HEK293 (cell line): ENCODE data around the gene PHGDH.

Experiments used
- ELK4 ChIP-seq: IDR thresholded peaks from 2 replicates; pipeline ENCODE4 v1.6.1; 2011; ENCODE audit warnings: mild to moderate bottlenecking, low read depth, low read length, borderline replicate concordance
- HOXD13 ChIP-seq: sonication (generic); formaldehyde crosslinking; IDR thresholded peaks from 2 replicates; pipeline ENCODE4 v1.8.0; 2022; ENCODE audit warnings: missing genetic modification reagents, borderline replicate concordance
- PBX3 ChIP-seq: sonication (generic); formaldehyde crosslinking; IDR thresholded peaks from 2 replicates; pipeline ENCODE4 v1.8.1; 2022; ENCODE audit warnings: mild to moderate bottlenecking, moderate library complexity, missing genetic modification reagents
- PRDM4 ChIP-seq: fragments of 450-650 bp; formaldehyde crosslinking; IDR thresholded peaks from 2 replicates; pipeline ENCODE4 v1.5.1; 2017; ENCODE audit warnings: missing biosample characterization, missing genetic modification characterization
- TSHZ1 ChIP-seq: fragments of 450-650 bp; formaldehyde crosslinking; IDR thresholded peaks from 2 replicates; pipeline ENCODE4 v1.5.1; 2016; ENCODE audit warnings: missing biosample characterization, missing genetic modification characterization, borderline replicate concordance
- YY1 ChIP-seq: fragments of 450-650 bp; formaldehyde crosslinking; IDR thresholded peaks from 2 replicates; pipeline ENCODE4 v1.5.1; 2018; ENCODE audit warnings: missing biosample characterization, missing genetic modification characterization
- ZBTB44 ChIP-seq: fragments of 450-650 bp; IDR thresholded peaks from 2 replicates; pipeline ENCODE4 v1.5.1; 2018; ENCODE audit warnings: missing biosample characterization, mild to moderate bottlenecking, missing genetic modification characterization
- ZBTB48 ChIP-seq: fragments of 450-650 bp; formaldehyde crosslinking; IDR thresholded peaks from 2 replicates; pipeline ENCODE4 v1.5.1; 2016; ENCODE audit warnings: missing biosample characterization, missing genetic modification characterization
- ZFP41 ChIP-seq: fragments of 450-650 bp; formaldehyde crosslinking; IDR thresholded peaks from 2 replicates; pipeline ENCODE4 v1.5.1; 2016; ENCODE audit warnings: missing biosample characterization, missing genetic modification characterization, borderline replicate concordance
- ZNF157 ChIP-seq: fragments of 450-650 bp; formaldehyde crosslinking; IDR thresholded peaks from 2 replicates; pipeline ENCODE4 v1.5.1; 2016; ENCODE audit warnings: missing biosample characterization, missing genetic modification characterization
- ZNF16 ChIP-seq: fragments of 450-650 bp; formaldehyde crosslinking; IDR thresholded peaks from 2 replicates; pipeline ENCODE4 v1.5.1; 2016; ENCODE audit warnings: low read depth, missing biosample characterization, missing genetic modification characterization
- ZNF169 ChIP-seq: fragments of 450-650 bp; formaldehyde crosslinking; IDR thresholded peaks from 2 replicates; pipeline ENCODE4 v1.5.1; 2016; ENCODE audit warnings: missing biosample characterization, missing genetic modification characterization
- ZNF175 ChIP-seq: fragments of 450-650 bp; formaldehyde crosslinking; IDR thresholded peaks from 2 replicates; pipeline ENCODE4 v1.5.1; 2016; ENCODE audit warnings: missing biosample characterization, missing genetic modification characterization
- ZNF248 ChIP-seq: fragments of 450-650 bp; formaldehyde crosslinking; IDR thresholded peaks from 2 replicates; pipeline ENCODE4 v1.5.1; 2017; ENCODE audit warnings: missing biosample characterization, missing genetic modification characterization
- ZNF274 ChIP-seq, 2 experiments: fragments of 200-500 bp in 1 of 2; fragments of 450-650 bp in 1 of 2; sonication (Bioruptor generic) in 1 of 2; formaldehyde crosslinking in 1 of 2; IDR thresholded peaks; 2 replicates each; pipeline versions ENCODE4 v1.5.1 to v1.6.1; 2014 to 2016; ENCODE audit warnings: borderline replicate concordance in 1 of 2, inconsistent platforms in 1 of 2, low read length in 1 of 2, missing biosample characterization in 1 of 2, missing genetic modification characterization in 1 of 2
- ZNF37A ChIP-seq: fragments of 450-650 bp; IDR thresholded peaks from 2 replicates; pipeline ENCODE4 v1.5.1; 2018; ENCODE audit warnings: missing biosample characterization, missing genetic modification characterization
- ZNF394 ChIP-seq: fragments of 450-650 bp; formaldehyde crosslinking; IDR thresholded peaks from 2 replicates; pipeline ENCODE4 v1.5.1; 2016; ENCODE audit warnings: missing biosample characterization, missing genetic modification characterization, mild to moderate bottlenecking, moderate library complexity, borderline replicate concordance
- ZNF514 ChIP-seq: fragments of 450-650 bp; formaldehyde crosslinking; IDR thresholded peaks from 2 replicates; pipeline ENCODE4 v1.5.1; 2016; ENCODE audit warnings: missing biosample characterization, missing genetic modification characterization
- ZNF580 ChIP-seq: fragments of 450-650 bp; formaldehyde crosslinking; IDR thresholded peaks from 2 replicates; pipeline ENCODE4 v1.5.1; 2016; ENCODE audit warnings: missing biosample characterization, missing genetic modification characterization
- ZNF624 ChIP-seq: fragments of 450-650 bp; formaldehyde crosslinking; IDR thresholded peaks from 2 replicates; pipeline ENCODE4 v1.5.1; 2017; ENCODE audit warnings: missing biosample characterization, missing genetic modification characterization
- ZNF639 ChIP-seq: fragments of 450-650 bp; formaldehyde crosslinking; IDR thresholded peaks from 2 replicates; pipeline ENCODE4 v1.5.1; 2016; ENCODE audit warnings: missing biosample characterization, missing genetic modification characterization
- ZNF654 ChIP-seq: fragments of 450-650 bp; formaldehyde crosslinking; IDR thresholded peaks from 2 replicates; pipeline ENCODE4 v1.5.1; 2016; ENCODE audit warnings: low read depth, missing biosample characterization, missing genetic modification characterization
- ZNF692 ChIP-seq: fragments of 450-650 bp; formaldehyde crosslinking; IDR thresholded peaks from 2 replicates; pipeline ENCODE4 v1.5.1; 2016; ENCODE audit warnings: missing biosample characterization, missing genetic modification characterization
- ZNF777 ChIP-seq: fragments of 450-650 bp; formaldehyde crosslinking; IDR thresholded peaks from 2 replicates; pipeline ENCODE4 v1.5.1; 2017; ENCODE audit warnings: missing biosample characterization, missing genetic modification characterization, borderline replicate concordance
- ZNF830 ChIP-seq: fragments of 450-650 bp; IDR thresholded peaks from 2 replicates; pipeline ENCODE4 v1.5.0; 2018; ENCODE audit warnings: missing biosample characterization, missing genetic modification characterization, low read depth, mild to moderate bottlenecking, moderate library complexity
- ZSCAN30 ChIP-seq: fragments of 450-650 bp; IDR thresholded peaks from 2 replicates; pipeline ENCODE4 v1.5.1; 2018; ENCODE audit warnings: missing biosample characterization, mild to moderate bottlenecking, missing genetic modification characterization, moderate library complexity

PHGDH gene

GRCh38 chr1:119779869-119780356 lies 68.2 kb downstream of the PHGDH start (continued):
- TF ChIP-seq TSHZ1 (tag by site-specific recombination) (no peak), ZNF639 (tag by site-specific recombination) (no peak), ZNF394 (tag by site-specific recombination) (no peak), PRDM4 (tag by site-specific recombination) (no peak), ZNF654 (tag by site-specific recombination) (no peak), ZNF169 (no peak), ZBTB44 (no peak), ZNF157 (tag by site-specific recombination) (no peak), ZNF777 (tag by site-specific recombination) (no peak), ZBTB48 (peak; percentile 16; the same call in 1 of the 2 replicates), ZNF692 (tag by site-specific recombination) (peak; percentile 56; the same call in 1 of the 2 replicates), ZNF248 (tag by site-specific recombination) (no peak), ZNF580 (tag by site-specific recombination) (no peak; the same call in 1 of the 2 replicates), ZNF624 (no peak), ZNF37A (tag by site-specific recombination) (no peak), ZNF175 (tag by site-specific recombination) (no peak), ZNF16 (tag by site-specific recombination) (no peak), HOXD13 (no peak), ZNF514 (tag by site-specific recombination) (no peak), ZNF274 (IDR thresholded peaks at IDR 0.05; ENCODE audit: low read length) (no peak), ZNF274 (tag by site-specific recombination; IDR thresholded peaks at IDR 0.05; ENCODE audit: borderline replicate concordance) (no peak), ZSCAN30 (tag by site-specific recombination) (no peak), ZFP41 (tag by site-specific recombination) (no peak), YY1 (tag by site-specific recombination) (no peak), ELK4 (no peak), ZNF830 (tag by site-specific recombination) (no peak), PBX3 (CRISPR knock-in tag) (no peak)
